ENCODE data around the gene CDYL. TPM values are rescaled to one million over a fixed set of nuclear protein-coding genes. Genes with fewer than 3 reads are reported as not detected.

The CDYL gene
- polyA plus RNA-seq, 1 experiment, result 21.9 TPM

DNA sequence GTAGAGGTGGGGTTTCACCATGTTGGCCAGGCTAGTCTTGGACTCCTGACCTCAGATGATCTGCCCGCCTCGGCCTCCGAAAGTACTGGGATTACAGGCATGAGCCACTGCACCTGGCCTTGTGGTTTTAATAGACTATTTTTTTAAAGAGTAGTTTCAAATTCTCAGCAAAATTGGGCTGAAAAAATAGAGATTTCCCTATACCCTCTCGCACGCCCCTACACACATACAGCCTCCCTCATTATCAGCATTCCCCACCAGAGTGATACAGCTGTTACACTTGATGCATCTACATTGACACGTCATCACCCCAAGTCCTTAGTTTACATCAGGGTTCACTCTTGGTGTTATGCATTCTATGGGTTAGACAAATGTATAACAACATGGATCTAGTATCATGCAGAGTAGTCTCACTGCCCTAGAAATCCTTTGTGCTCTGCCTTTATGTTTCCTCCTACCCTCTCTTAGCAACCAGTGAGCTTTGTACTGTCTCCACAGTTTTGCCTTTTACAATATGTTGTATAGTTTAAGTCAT is 103.6 kb downstream of the CDYL start:
- Histone ChIP-seq H3K4me3 (ENCODE audit: low read depth, low read length) (no peak overlapping the region), H3K36me3 (ENCODE audit: control insufficient read depth, insufficient read depth, low read length) (no peaks in the 10 kb centered on the region), H3K27me3 (ENCODE audit: control insufficient read depth, insufficient read depth, low read length) (no peaks in the 10 kb centered on the region)
- ChIA-PET POLR2A (no interaction called here), CTCF (no interaction called here)
- TF ChIP-seq, protein P1, sequence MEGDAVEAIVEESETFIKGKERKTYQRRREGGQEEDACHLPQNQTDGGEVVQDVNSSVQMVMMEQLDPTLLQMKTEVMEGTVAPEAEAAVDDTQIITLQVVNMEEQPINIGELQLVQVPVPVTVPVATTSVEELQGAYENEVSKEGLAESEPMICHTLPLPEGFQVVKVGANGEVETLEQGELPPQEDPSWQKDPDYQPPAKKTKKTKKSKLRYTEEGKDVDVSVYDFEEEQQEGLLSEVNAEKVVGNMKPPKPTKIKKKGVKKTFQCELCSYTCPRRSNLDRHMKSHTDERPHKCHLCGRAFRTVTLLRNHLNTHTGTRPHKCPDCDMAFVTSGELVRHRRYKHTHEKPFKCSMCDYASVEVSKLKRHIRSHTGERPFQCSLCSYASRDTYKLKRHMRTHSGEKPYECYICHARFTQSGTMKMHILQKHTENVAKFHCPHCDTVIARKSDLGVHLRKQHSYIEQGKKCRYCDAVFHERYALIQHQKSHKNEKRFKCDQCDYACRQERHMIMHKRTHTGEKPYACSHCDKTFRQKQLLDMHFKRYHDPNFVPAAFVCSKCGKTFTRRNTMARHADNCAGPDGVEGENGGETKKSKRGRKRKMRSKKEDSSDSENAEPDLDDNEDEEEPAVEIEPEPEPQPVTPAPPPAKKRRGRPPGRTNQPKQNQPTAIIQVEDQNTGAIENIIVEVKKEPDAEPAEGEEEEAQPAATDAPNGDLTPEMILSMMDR (IDR thresholded peaks at IDR 0.05; ENCODE audit: insufficient read depth, low read depth, low read length), result no peak
- no peak for DNase-seq (ENCODE audit: low read depth)

DNA sequence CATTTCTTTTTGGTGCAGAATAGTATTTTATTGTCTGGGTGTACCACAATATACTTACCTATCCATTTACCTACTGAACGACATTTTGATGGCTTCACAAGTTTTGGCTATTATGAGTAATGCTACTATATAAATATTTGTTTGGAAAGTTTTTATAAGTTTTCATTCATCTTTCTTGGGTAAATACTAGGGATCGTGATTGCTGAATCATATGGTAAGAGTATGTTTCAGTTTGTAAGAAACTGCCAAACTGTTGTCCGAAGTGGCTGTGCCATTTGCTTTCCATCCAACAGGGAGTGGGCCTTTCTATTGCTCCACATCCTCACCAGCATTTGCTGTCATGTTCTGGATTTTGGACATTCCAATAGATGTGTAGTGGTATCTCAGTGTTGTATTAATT is 104.2 kb downstream of the CDYL start:
- H3K27me3 ChIP-seq (ENCODE audit: control insufficient read depth, insufficient read depth, low read length), result no peaks in the 10 kb centered on the region
- POLR2A ChIA-PET, result no interaction called here
- CTCF ChIA-PET, result no interaction called here
- DNase-seq (ENCODE audit: low read depth), result no peak
- H3K4me3 ChIP-seq (ENCODE audit: low read depth, low read length), result no peak overlapping the region
- TF ChIP-seq, protein P1 (IDR thresholded peaks at IDR 0.05; ENCODE audit: insufficient read depth, low read depth, low read length), result no peak
- H3K36me3 ChIP-seq (ENCODE audit: control insufficient read depth, insufficient read depth, low read length), result no peaks in the 10 kb centered on the region

DNA sequence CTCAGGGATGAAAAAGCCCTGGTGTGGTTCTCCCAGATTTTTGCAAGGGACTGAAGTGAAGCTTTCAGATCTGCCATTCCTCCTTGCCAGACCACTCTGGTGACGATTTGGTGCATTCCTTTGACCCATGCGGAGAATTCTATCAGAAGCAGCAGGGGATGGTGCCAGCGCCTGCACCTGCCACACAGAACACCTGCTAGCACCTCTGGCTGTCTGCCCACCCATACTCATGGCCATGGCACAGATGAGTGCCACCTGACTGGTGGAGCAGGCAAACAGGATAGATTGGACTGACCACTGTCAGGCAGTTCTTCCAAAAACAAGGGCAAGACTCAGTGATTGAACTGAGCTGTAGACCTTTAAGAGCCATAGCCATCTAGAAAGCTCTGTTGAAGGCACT is 107.1 kb downstream of the CDYL start:
- Histone ChIP-seq H3K27me3 (ENCODE audit: control insufficient read depth, insufficient read depth, low read length) (no peaks in the 10 kb centered on the region), H3K36me3 (ENCODE audit: control insufficient read depth, insufficient read depth, low read length) (no peaks in the 10 kb centered on the region), H3K4me3 (ENCODE audit: low read depth, low read length) (no peak overlapping the region)
- DNase-seq (ENCODE audit: low read depth), result no peak
- ChIA-PET CTCF (interaction anchor here (1.3 kb wide), 1 partner anchor 10 kb away, joined by 3 read pairs; no protein-coding TSS in a partner anchor), POLR2A (no interaction called here)
- TF ChIP-seq, protein P1 (IDR thresholded peaks at IDR 0.05; ENCODE audit: insufficient read depth, low read depth, low read length), result no peak

DNA sequence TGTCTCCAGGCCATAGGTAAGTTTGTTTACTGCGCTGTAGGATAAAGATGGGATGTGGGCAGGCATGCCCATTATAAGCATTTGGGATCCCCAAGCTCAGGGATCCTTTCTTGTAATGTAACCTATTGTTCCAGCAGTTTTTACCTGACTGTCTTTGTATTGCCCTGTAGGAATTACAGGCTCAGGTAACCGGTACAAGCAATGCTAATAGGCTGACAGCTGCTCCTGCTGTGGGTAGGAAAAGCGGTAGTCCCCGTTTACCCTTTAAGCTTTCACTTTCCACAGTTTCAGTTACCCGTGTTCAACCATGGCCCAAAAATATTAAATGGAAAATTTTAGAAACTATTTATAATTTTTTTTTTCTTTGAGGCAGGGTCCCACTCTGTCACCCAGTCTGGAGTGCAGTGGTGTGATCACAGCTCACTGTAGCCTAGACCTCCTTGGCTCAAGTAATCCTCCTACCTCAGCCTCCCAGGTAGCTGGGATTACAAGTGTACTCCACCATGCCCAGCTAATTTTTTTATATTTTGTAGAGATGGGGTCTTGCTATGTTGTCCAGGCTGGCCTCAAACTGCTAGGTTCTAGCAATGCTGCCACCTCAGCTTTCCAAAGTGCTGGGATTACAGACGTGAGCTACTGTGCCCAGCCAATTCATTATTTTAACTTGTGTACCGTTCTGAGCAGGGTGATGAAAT is 108.6 kb downstream of the CDYL start:
- TF ChIP-seq, protein P1 (IDR thresholded peaks at IDR 0.05; ENCODE audit: insufficient read depth, low read depth, low read length), result no peak
- ChIA-PET CTCF (no interaction called here), POLR2A (no interaction called here)
- no peak overlapping the region for H3K4me3 ChIP-seq (ENCODE audit: low read depth, low read length)
- H3K27me3 ChIP-seq (ENCODE audit: control insufficient read depth, insufficient read depth, low read length), result no peaks in the 10 kb centered on the region
- no peaks in the 10 kb centered on the region for H3K36me3 ChIP-seq (ENCODE audit: control insufficient read depth, insufficient read depth, low read length)
- no peak for DNase-seq (ENCODE audit: low read depth)

DNA sequence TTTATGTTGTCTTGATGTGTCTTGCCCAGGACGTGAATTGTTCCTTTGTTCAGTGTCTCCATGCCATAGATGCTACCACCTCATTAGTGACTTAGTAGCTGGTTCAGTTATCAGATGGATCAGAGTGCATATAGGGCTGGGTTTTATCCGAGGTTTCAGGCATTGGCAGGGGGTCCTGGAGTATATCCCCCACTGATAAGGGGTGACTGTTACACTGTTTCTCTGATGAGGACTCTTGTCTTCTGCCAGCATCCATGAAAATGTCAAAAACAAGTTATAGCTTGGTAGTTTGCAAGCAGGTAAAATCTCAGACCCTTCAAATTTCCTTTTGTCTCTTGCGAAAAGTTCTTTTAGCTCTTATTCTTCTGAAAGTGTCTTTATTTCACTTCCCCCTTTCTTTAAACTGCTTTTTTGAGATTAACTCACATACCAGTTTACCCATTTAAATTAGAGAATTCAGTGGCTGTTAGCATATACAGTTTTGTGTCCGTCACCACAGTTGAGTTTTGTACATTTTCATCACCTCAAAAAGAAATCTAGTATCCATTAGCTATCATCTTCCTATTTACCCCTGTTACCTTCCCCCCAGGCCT is 109.2 kb downstream of the CDYL start:
- H3K36me3 ChIP-seq (ENCODE audit: control insufficient read depth, insufficient read depth, low read length), result no peaks in the 10 kb centered on the region
- no peak overlapping the region for H3K4me3 ChIP-seq (ENCODE audit: low read depth, low read length)
- H3K27me3 ChIP-seq (ENCODE audit: control insufficient read depth, insufficient read depth, low read length), result no peaks in the 10 kb centered on the region
- TF ChIP-seq, protein P1 (IDR thresholded peaks at IDR 0.05; ENCODE audit: insufficient read depth, low read depth, low read length), result no peak
- POLR2A ChIA-PET, result no interaction called here
- DNase-seq (ENCODE audit: low read depth), result no peak
- CTCF ChIA-PET, result interaction anchor here (0.8 kb wide), 1 partner anchor 23 kb away, joined by 3 read pairs; no protein-coding TSS in a partner anchor
